Inflammatory macrophage treated with lipopolysaccharide for 1 hour (primary cell): ENCODE results near the gene CDKL4.
"Not testable (repeated sequence)": the region's sequence is repeated elsewhere in the genome, so short reads cannot be mapped to it uniquely, and the experiment has no call there.

Source experiments
- DNase-seq, 2 donors: peaks; one replicate each; pipeline ENCODE4 v3.0.0-alpha.2; 2020 to 2022

Gene CDKL4

GRCh38 chr2:39140948-39141333, 102.8 kb downstream of the CDKL4 start:
- not testable (repeated sequence) for DNase-seq

GRCh38 chr2:39140322-39140847, 103.4 kb downstream of the CDKL4 start:
- peak; percentile 62 to 77 for DNase-seq

- no peak for DNase-seq
These were observed 104.1 kb downstream of the CDKL4 start for GRCh38 chr2:39139511-39140237.

- no peak for DNase-seq
These were observed 104.9 kb downstream of the CDKL4 start for GRCh38 chr2:39138837-39139211.

- DNase-seq: not testable (repeated sequence)
These were observed 105.5 kb downstream of the CDKL4 start for GRCh38 chr2:39138187-39138836.

GRCh38 chr2:39136799-39137198, 107.0 kb downstream of the CDKL4 start:
- DNase-seq: no peak

GRCh38 chr2:39135690-39136259, 108.0 kb downstream of the CDKL4 start:
- DNase-seq: no peak

GRCh38 chr2:39133215-39133851, 110.4 kb downstream of the CDKL4 start:
- no peak for DNase-seq

- DNase-seq: peak; percentile 84 to 88
These were observed 114.8 kb downstream of the CDKL4 start for GRCh38 chr2:39128919-39129391.

GRCh38 chr2:39127973-39128372, 115.8 kb downstream of the CDKL4 start:
- peak; percentile 29 to 38 for DNase-seq
